Activated CD4-positive, CD25-positive, alpha-beta regulatory T cell treated with anti-CD3 and anti-CD28 coated beads, Interleukin-2, amount 50 U/mL, for 16 hours (primary cell): ENCODE measurements around the gene SLC38A5.
"Not testable (repeated sequence)": the region's sequence is repeated elsewhere in the genome, so short reads cannot be mapped to it uniquely, and the experiment has no call there.

ENCODE experiments used
- DNase-seq: peaks from one replicate; pipeline ENCODE4 v3.0.0-alpha.2; 2020; ENCODE audit warnings: low read depth, low spot score

Gene SLC38A5

DNA sequence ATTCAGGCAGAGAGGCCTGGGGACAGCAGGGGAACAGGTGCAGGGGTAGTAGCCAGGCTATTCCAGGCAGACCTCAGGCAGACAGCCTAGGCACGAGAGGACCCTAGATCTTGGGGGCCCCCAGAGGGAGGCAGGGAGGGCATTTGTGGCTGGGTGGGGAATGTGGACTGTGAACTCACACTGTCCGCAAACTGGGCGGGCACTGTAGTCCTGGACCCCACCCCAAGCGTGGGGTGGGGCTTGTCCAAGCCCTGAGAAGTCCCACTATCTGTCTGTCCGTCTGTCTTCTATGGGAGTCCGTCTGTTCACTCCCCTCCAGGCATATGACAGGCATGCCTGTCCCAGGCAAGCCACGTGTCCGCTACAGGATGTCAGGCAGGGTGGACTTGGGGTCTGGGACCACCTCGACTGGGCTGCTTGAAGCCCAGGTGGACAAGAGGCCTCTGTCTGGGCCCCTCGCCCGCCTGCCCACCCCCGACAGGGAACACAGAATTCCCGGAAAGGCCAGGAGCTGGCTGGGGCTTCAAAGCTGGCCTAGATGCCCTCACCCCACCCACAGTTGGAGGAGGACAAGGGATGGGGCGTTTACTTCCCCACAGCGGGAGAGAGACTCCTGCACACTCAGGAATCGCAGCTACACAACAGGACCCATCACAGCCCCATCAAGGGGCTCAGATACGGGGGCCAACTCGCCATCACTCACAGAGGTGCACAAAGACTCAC lies at the start of gene SLC38A5:
Gene SLC38A5 (minus strand): TSS at position 151 of the 723 bp plus-strand sequence. CDS start 2,336 bp downstream, outside the sequence.
- DNase-seq = no peak

DNA sequence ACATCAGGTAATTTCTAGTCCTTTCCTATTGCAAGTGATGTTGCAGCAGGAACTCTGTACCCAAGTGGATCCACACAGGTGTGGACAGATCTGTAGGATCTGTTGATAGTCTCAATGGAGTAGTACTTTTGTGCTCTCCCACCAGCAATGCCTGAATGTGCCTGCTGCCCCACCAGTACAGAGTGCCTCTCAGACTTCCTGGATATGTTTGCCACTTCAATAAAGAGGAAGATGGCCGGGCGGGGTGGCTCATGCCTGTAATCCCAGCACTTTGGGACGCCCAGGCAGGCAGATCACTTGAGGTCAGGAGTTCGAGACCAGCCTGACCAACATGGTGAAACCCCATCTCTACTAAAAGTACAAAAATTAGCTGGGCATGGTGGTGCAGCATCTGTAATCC lies 49.4 kb upstream of the SLC38A5 start:
- DNase-seq = not testable (repeated sequence)

DNA sequence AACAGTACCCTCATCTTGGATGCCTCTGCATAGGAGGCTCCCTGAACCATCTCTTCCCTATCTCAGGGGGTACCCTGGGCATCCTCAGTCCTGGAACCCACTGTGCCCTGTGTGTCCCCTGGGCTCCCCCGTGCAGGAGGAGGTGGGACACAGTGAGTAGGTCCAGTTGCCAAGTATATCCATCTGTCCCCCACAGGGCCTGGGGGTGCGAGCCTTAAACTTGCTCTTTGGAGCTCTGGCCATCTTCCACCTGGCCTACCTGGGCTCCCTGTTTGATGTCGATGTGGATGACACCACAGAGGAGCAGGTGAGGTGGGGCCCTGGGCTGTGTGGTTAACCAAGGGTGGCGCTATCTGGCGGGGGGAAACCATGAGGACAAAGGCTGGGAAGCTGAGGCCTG lies 46.9 kb upstream of the SLC38A5 start:
- DNase-seq = no peak

DNA sequence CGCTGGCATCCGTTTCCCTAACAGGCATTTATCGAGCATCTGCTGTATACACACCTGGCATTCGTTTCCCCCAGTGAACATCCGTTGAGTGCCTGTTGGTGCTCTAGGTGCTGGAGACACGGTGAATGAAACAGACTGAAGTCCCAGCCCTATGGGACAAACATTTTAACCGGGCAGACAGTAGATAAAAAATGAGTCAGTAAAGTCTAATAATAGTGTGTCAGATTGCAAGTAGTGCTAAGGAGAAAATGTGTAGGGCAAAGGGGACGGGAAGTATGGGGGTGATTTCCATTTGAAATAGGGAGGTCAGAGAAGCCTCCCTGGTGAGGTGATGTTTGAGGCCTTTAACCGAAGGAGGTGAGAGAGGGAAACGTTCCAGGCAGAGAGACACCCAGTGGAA lies 46.2 kb upstream of the SLC38A5 start:
- DNase-seq = no peak

DNA sequence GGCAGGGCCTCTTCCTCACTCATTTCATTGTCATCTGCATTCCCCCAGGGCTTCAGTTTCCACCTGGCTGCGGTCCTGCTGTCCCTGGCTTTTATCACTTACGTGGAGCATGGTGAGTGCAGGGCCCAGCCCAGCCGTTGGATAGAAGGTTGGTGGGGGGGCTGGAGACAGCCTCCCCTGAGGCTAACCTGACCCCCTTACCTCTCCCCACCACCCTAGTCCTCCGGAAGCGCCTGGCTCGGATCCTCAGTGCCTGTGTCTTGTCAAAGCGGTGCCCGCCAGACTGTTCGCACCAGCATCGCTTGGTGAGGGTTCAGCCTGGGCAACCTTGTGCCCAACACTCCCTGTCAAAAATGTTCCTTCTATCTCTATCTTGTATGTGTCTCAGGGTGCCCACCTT lies 45.8 kb upstream of the SLC38A5 start:
- DNase-seq = no peak

DNA sequence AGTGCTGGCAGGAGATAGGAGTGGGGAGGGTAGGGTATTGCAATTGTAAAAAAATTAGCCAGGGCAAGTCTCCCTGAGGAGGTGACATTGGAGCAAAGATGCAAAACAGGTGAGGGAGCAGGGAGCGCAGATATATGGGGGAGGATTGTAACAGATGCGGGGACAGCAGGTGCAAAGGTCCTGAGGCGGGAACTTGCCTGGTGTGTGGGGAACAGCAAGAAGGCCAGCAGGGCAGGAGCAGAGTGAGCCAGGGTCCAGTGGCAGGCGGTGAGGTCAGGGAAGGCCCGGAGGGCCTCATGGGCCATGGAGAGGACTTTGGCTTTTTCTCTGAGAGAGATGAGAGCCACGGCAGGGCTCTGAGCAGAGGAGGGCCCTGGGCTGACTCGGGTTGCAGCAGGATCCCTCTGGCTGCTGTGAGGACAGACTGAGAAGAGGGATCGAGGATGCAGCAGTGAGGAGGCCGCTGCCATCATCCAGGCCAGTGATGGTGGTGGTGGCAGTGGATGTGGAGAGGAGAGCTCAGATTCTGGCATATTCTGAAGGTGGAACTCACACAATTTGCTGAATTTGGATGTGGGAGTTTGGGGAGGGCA lies 44.9 kb upstream of the SLC38A5 start:
- DNase-seq = no peak

DNA sequence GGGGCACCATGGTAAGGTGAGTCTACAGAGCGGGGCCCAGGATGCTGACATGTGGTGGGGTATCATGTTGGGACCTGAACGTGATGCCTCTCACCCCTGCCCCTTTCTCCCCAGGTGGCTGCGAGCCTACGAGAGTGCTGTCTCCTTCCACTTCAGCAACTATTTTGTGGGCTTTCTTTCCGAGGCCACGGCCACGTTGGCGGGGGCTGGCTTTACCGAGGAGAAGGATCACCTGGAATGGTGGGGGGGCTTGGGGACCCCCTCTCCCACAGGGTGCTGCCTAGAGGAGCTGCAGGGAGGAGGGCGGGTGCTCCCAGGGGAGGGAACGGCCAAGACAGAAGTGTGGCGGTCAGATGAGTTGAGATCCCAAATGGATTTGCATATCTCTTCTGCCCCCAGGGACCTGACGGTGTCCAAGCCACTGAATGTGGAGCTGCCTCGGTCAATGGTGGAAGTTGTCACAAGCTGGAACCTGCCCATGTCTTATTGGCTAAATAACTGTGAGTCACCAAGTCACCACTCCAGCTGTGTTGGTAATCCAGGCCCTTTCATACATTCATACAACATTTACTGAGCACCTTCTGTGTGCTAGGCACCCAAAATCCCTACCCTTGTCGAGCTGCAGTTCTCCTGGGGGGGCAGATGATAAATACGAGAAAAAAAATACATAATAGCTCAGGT lies 44.2 kb upstream of the SLC38A5 start:
- DNase-seq = no peak

DNA sequence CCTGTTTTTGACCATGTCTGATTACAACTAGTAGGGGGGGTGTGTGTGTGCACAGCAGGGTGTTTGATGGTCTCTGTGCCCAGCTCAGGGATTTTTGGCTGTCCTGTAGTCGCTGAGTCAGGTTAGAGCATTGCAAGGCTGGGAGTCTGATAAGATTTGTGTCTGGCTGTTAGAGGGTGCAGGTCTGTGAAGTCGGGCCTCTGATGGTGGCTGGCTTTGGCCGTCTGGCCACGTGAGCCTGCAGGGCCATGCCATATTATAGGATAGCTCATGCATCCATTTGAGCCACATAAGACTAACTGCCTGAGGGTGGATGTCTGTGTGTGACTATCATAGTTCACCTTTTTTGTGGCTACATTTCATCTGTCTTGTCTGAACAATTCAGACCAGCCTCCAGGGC lies 43.6 kb upstream of the SLC38A5 start:
- no peak for DNase-seq

DNA sequence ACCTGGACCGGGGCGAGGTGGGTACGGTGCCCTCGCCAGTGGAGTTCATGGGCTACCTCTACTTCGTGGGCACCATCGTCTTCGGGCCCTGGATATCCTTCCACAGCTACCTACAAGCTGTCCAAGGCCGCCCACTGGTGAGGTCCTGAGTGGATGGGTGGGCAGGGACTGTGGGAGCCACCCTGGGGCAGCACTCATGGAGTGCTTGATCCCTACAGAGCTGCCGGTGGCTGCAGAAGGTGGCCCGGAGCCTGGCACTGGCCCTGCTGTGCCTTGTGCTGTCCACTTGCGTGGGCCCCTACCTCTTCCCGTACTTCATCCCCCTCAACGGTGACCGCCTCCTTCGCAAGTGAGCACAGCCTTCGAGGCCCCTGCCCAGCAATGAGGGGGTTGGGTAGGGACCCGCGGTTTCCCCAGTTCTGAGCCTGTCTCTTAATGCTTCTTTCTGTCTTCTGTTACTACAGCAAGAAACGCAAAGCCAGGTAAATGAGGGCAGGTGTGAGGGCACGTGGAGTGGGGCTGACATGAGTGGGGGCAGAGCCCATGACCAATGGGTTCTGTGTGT lies 42.4 kb upstream of the SLC38A5 start:
- DNase-seq = no peak

DNA sequence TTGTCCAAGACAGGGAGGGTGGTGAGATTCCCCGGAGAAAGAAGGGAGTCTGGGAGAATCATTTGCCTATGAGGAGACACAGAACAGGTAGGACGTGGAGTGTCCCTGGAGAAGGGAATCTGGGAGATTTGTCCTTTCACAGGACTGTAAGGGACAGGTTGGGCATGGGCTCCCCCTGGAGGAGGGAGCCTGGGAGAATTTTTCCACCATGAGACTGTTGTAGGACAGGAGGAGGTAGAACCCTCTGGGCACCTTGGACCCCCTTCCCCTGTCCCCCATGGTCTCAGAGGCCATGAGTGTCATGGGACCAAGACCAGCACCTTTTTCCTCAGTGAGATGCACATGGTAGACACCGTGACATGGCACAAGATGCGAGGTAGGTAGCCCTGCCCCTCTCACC lies 41.5 kb upstream of the SLC38A5 start:
- DNase-seq = no peak

DNA sequence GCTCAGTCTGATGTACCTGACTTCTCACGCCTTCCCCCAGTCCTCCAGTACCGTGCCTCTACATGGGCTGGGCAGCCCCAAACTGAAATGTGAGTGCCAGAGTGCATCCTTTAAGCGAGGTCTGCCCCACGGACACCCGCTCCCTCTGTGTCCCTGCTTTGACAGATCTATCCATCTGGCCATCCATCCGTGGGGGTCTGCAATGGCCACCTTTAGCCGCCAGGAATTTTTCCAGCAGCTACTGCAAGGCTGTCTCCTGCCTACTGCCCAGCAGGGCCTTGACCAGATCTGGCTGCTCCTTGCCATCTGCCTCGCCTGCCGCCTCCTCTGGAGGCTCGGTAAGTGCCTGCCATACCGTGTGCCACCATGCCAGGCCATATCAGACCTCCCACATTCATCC lies 39.6 kb upstream of the SLC38A5 start:
- no peak for DNase-seq

DNA sequence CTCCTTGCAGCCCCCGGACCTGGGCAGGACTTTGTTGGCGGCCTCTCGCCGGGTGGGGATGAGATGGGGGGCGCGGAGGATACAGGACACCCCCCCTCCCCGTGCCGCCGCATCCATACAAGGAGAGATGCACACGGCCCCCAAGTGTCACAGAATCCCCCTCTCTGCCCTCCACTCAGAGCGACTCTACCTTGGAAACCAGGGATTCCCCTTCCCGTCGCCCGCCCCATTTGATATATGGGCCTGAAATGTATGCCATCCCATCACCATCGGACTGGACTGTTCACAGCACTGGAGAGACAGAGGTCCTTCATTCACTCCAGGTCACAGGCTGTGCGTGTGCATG lies 39.2 kb upstream of the SLC38A5 start:
- DNase-seq = no peak

DNA sequence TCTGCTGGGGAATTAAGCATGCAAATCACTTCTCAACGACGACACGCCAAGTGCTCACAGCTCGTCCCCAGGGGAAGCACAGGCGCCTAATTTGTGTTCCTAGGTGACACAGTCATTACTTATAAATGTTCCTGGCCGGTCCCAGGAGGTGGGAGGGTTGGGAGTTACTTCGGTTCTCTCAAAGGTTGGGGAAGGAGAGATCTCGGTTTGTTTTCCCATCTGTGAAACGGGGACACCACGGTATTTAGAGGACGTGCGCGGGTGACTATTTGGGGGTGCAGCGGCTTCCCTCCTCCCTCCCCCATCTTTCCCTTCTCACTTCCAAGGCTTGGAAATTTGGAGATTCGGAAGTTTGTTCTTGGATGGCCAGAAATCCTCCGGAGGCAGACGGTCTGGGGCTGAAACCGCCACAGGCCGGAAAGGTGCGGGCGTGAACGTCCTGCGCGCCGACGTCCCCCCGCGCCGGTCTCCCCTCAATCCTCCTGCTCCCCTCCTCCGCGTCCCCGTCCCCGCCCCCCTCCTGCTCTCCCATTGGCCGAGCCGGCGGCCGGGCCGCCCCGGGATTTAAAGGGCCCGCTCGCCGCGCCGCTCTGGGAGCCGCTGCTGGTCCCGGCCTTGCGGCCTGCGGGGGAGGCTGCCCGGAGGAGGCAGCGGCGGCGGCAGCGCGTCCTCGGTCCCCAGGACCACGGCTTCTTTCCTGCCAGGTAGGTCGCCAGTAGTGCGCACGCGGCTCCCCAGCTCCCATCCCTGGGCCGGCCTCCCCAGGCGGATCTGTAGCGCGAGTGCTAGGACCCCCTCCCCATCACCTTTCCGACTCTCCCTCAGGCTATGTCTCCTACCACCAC lies 38.6 kb upstream of the SLC38A5 start, which contains the start of gene PORCN:
Gene PORCN (plus strand): TSS at position 593 of the 845 bp plus-strand sequence. CDS start 829 bp downstream, outside the sequence.
- peak; percentile 50 for DNase-seq

DNA sequence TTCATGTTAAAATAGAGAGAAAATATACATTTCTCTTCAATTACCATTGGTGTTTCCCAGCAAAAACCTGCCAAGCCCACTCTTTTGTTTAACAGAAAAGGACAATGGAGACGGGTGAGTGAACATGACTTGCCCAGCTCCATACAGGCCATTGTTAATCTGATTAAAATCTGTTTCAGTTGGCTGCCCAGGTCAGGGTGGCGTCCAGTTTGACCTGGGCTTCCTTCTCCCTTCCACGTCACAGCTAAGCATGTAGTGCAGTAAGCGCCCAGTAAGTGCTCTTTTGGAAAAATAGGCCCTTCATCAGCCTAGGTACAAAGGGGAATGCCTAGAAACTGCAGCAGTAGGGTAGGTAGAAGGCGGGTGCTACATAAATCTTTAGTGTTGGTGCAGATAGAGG lies 37.2 kb upstream of the SLC38A5 start:
- no peak for DNase-seq

DNA sequence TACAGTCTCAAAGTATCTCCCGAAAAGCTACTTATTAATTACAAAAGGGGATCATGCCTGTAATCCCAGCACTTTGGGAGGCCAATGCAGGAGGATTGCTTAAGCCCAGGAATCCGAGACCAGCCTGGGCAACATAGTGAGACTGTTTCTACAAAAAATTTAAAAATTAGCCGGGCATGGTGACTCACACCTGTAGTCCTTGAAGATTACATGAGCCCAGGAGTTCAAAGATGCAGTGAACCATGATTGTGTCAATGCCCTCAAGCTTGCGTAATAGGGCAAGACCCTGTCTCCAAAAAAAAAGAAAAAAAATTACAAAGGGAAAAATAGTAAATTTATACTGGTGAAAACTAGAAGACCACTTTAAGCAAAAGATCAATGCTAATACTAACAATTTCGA lies 35.4 kb upstream of the SLC38A5 start:
- no peak for DNase-seq

DNA sequence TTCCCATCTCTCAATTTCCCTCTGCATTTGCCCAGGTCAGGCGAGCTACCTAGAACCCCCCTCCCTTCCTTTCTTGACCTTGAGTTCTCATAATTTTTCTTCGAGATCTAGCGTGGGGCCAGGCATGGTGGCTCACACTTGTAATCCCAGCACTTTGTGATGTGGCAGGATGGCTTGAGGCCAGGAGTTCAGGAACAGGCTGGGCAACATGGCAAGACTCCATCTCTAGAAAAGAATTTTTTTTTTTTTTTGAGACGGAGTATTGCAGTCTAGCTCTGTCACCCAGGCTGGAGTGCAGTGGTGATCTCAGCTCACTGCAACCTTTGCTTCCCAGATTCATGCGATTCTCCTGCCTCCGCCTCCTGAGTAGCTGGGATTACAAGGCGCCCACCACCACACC lies 34.2 kb upstream of the SLC38A5 start:
- DNase-seq = no peak

DNA sequence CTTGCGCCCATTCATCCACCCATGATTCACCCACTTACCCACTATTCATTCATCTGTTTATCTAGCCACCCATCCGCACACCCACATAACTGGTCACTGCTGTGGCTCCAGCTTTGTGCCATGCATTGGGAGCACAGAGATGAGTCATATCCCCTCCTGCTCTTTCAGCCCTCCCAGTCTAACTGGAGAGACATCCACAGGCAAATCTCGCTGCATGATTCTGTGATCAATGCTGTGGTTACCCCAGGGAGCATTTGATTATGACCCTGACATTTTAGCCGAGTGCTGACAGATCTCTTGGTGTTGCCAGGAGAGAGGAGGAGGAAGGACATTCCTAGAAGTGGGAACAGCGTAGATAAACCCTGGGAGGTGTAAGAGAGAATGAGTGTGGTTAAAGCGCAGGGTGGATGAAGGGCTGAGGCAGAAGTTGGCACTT lies 28.3 kb upstream of the SLC38A5 start:
- no peak for DNase-seq

DNA sequence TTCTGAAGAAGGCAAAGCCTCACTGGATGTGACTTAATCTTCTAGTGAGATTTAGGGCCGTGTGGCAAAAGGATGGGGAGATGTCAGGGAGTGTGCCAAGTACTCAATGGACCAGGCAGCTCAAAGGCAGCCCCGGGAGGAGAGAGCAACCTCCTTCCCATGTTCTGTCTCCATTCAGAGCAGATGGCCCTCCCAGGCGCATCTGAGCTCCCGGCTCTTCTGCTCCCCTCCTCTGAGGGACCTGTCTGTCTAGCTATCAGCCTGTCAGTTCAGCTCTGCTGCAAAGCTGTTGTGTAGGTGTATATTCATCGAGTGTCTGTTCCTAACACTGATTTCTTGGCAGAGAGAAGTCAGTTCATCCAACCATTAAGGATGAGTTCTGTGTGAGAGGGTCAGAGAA lies 27.8 kb upstream of the SLC38A5 start:
- no peak for DNase-seq

DNA sequence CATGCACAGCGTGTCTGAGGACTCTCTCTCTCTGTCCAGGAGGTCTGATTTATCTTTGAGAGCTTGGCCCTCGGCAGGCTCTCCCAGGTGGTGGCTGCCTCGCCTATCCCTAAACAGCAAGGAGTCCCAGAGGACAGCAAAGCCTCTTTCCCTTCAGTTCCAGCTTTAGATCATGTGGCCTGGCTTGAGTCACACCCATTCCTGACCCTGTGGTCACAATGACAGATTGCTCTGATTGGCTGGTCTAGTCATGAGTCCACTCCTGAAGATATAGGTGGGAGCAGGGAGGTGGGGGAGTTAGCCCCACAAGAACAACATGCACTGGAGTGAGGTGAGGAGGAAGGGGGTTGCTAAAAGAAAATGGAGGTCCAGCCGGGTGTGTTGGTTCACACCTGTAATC lies 26.6 kb upstream of the SLC38A5 start:
- no peak for DNase-seq

DNA sequence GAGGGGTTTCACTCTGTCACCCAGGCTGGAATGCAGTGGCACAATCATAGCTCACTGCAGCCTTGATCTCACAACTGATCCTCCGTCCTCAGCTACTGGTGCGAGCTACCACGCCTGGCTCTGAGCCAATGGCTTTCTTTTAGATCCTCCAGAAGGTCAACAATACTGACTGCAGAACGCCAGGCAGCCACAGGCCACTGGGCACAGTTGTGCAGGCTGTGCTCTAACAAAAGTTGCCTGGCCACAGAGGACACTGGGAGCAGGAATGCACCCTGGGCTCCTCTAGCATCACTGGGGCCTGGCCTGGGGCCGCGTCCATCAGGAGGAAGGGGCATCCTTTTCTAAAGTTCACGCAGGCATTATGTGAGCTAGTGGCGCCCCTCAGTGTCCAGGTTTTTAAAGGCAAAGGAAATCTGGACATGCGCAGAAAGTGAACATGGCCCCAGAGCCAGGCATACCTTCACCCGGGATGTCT lies 23.9 kb upstream of the SLC38A5 start:
- no peak for DNase-seq

DNA sequence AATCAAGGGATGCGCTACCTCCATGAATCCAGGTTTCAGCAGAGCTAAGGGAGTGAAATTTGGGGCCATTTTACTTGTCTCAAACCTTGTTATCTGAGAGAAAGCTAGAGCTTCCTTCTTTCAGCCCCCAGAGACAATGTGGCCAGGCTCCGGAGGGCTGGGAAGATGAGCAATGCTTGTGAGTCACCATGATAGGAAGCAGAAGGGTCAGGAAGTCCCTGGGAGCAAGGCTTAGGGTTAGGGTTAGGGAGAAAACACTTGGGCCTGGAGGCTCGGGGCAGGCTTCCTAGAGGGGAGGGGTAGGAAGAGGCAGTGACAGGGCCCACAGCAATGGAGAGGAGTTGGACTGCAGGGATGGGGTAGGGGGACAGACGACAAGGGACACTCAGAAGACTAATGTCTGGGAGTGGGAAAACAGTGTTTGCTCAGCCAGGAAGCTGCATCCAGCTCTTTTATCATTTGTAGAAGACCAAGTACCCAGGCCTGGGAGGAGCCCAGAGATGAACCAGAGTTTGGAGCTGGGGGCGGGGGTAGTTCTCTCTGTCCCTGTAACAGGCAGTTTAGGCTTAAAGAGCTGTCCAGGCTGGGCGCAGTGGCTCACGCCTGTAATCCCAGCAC lies 22.3 kb upstream of the SLC38A5 start:
- DNase-seq = no peak
